CD4-positive, alpha-beta T cell (primary cell): ENCODE measurements around the gene MBTPS1. TPM values are rescaled to one million over a fixed set of nuclear protein-coding genes. Genes with fewer than 3 reads are reported as not detected.

Source experiments
- ATAC-seq: fragments of 200-7000 bp; cut with Tn5 transposase; one replicate; pipeline ENCODE4 v1.10.0; 2022; ENCODE audit warnings: mild to moderate bottlenecking; ENCODE audit not compliant: poor library complexity
- CTCF ChIA-PET: fragments of 350-600 bp; sonication (Branson Sonifier 250); formaldehyde crosslinking; loops from one replicate; lab custom pipeline; 2021; ENCODE audit warnings: antibody characterized with exemption, inconsistent platforms; lab: Charles Lee
- POLR2A ChIA-PET: fragments of 350-600 bp; sonication (Branson Sonifier 250); formaldehyde crosslinking; loops from one replicate; lab custom pipeline; 2021; ENCODE audit warnings: antibody characterized with exemption, inconsistent platforms; lab: Charles Lee
- DNase-seq, 14 experiments: peaks; one replicate each; pipeline ENCODE4 v3.0.0-alpha.2; 2013 to 2020; ENCODE audit warnings: mixed read lengths in 2 of 14
- H3K27ac ChIP-seq, 2 donors: one replicate each; pipeline versions ENCODE4 v1.5.1 to v1.7.0; 2013; ENCODE audit warnings: low read length in 2 of 2, low read depth in 1 of 2, mild to moderate bottlenecking in 1 of 2
- H3K27me3 ChIP-seq, 2 experiments: 1 replicate in 1 of 2; 2 replicates in 1 of 2; pipeline versions ENCODE4 v1.6.1 to v1.7.0; 2013; ENCODE audit warnings: low read length in 2 of 2, control low read depth in 1 of 2, mild to moderate bottlenecking in 1 of 2, moderate library complexity in 1 of 2; ENCODE audit not compliant: insufficient read depth in 2 of 2, control insufficient read depth in 1 of 2
- H3K36me3 ChIP-seq: one replicate; pipeline ENCODE4 v1.6.1; 2013; ENCODE audit warnings: low read length, control low read depth; ENCODE audit not compliant: insufficient read depth
- H3K4me1 ChIP-seq: one replicate; pipeline ENCODE4 v1.6.1; 2013; ENCODE audit warnings: low read length, control low read depth; ENCODE audit not compliant: insufficient read depth
- H3K4me3 ChIP-seq: one replicate; pipeline ENCODE4 v1.5.1; 2013; ENCODE audit warnings: mild to moderate bottlenecking, low read length, moderate library complexity
- H3K9me3 ChIP-seq, 2 experiments: 1 replicate in 1 of 2; 2 replicates in 1 of 2; pipeline versions ENCODE4 v1.6.1 to v1.7.0; 2013; ENCODE audit warnings: low read length in 2 of 2, mild to moderate bottlenecking in 2 of 2, control low read depth in 1 of 2, moderate library complexity in 1 of 2; ENCODE audit not compliant: control insufficient read depth in 1 of 2, insufficient read depth in 1 of 2
- H3K27ac Mint-ChIP-seq: one replicate; pipeline ENCODE4 v1.8.0; 2020; ENCODE audit warnings: mixed read lengths
- H3K27me3 Mint-ChIP-seq: one replicate; pipeline ENCODE4 v1.8.0; 2021; ENCODE audit warnings: mixed read lengths
- H3K36me3 Mint-ChIP-seq: one replicate; pipeline ENCODE4 v1.8.0; 2021; ENCODE audit warnings: low read depth, mixed read lengths
- H3K4me1 Mint-ChIP-seq: one replicate; pipeline ENCODE4 v1.8.0; 2021; ENCODE audit warnings: low read depth, mixed read lengths
- H3K4me3 Mint-ChIP-seq: one replicate; pipeline ENCODE4 v1.8.0; 2020; ENCODE audit warnings: mild to moderate bottlenecking, mixed read lengths
- H3K9me3 Mint-ChIP-seq: one replicate; pipeline ENCODE4 v1.8.0; 2020; ENCODE audit warnings: mixed read lengths
- CTCF ChIP-seq: fragments of 200-600 bp; IDR thresholded peaks from one replicate; pipeline ENCODE4 v1.8.0; 2022; ENCODE audit warnings: antibody characterized with exemption, mild to moderate bottlenecking
- intact Hi-C, 2 experiments: fragments of 100-400 bp; cut with DNase I in 1 of 2; cut with micrococcal nuclease in 1 of 2; formaldehyde crosslinking; loops; one replicate each; pipeline versions ENCODE4 v1.15.1 to v1.9.0; 2023 to 2025; cut with DNase I, micrococcal nuclease
- total RNA-seq, 174 experiments: library from RNA in 2 of 174; stranded (reverse) in 2 of 174; gene quantifications; one replicate each; pipeline ENCODE4 v1.2.3 and lab custom pipeline; 2021 to 2026

MBTPS1 gene
- total RNA-seq, 2 experiments from 2014 or later = 121 to 122 TPM

DNA sequence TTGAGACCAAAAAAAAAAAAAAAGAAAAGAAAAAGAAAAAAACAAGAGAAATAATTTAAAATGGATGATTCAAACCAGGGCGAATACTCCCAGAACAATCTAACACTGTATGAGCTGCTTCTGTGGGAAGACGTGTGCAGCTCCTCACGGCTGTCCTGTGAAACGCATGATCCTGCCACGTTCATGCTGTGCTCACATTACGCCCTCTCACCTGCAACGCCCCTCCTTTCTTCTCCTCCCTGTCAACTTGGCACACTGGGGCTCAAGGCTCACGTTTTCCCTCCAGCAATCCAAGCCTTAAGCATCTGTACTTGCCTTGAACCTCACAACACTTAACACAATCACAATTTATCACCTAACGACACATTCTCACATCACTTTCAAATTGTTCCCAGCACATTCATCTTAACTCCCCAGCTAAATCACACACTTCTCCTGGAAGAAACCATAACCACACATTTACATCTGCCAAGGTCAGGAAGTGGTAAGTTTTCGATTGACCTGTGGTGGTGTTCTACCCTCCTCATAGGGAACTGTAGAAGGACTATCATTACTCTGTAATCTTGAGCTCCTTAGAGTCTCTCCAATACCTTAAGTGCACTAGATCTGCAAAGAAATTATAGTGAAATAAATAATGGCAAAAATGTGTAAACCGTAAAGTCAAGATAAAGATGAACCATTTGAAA is 29.1 kb downstream of the MBTPS1 start:
- no peaks in the 10 kb centered on the region for H3K27me3 Mint-ChIP-seq
- intact Hi-C loops = loop anchor here in 1 of 2 experiments (1.0 to 2.0 kb wide), 2 partner anchors 29 to 57 kb away; partner anchors contain the start of gene MBTPS1
- no peak overlapping the region for H3K4me3 Mint-ChIP-seq

DNA sequence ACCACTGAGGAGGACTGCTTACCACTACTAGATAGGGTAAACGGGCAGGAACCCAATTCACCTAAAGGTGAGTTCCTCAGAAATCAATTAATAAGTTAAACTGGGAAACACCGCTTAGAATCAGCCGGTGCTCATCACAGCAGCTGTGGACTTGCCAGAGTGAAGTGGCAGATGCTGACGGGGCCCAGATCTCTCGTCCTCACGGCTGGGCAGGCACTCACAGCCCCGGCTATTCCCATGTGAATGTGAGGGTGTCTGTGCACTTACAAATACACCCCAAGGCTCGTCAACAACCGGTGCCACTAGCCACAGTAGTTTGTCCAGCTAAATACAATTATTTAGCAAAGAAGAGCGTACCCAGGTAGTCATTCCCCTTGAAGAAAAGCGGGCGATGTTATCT is 29.7 kb downstream of the MBTPS1 start:
- ATAC-seq = no peak
- H3K36me3 Mint-ChIP-seq = peaks cover 91% of the 10 kb centered on the region
- peak overlapping the region; percentile 66 for H3K27ac Mint-ChIP-seq

More for the DNA sequence above, 29.1 kb downstream of the MBTPS1 start:
- peaks cover 91% of the 10 kb centered on the region for H3K36me3 Mint-ChIP-seq
- H3K27me3 ChIP-seq = no peaks in the 10 kb centered on the region
- no peak overlapping the region for H3K4me3 ChIP-seq
- CTCF ChIA-PET = interaction anchor here (0.7 to 6.6 kb wide), 4 partner anchors 29 to 505 kb away, joined by 3 to 65 read pairs (median 9); partner anchors contain the start of genes DNAAF1, HSDL1, MBTPS1 and TAF1C
- peaks cover 28% of the 10 kb centered on the region for H3K4me1 ChIP-seq
- no peaks in the 10 kb centered on the region for H3K9me3 Mint-ChIP-seq
- TF ChIP-seq CTCF = no peak
- peaks cover 84% of the 10 kb centered on the region for H3K36me3 ChIP-seq
- H3K27ac Mint-ChIP-seq = peak overlapping the region; percentile 66
- no peak for DNase-seq
- POLR2A ChIA-PET = interaction anchor here (1.0 to 3.1 kb wide), 2 partner anchors 29 to 99 kb away, joined by 3 to 13 read pairs; partner anchors contain the start of genes MBTPS1 and TAF1C
- ATAC-seq = no peak
- H3K4me1 Mint-ChIP-seq = peaks cover 51% of the 10 kb centered on the region
- no peak overlapping the region for H3K27ac ChIP-seq
- H3K9me3 ChIP-seq = no peaks in the 10 kb centered on the region

GRCh38 chr16:84086341-84086740 is 30.4 kb downstream of the MBTPS1 start:
- no peaks in the 10 kb centered on the region for H3K9me3 ChIP-seq
- POLR2A ChIA-PET = interaction anchor here (1.3 to 2.9 kb wide), 2 partner anchors 30 to 101 kb away, joined by 5 to 8 read pairs; partner anchors contain the start of genes MBTPS1 and TAF1C
- H3K4me1 Mint-ChIP-seq = peaks cover 51% of the 10 kb centered on the region

More for the DNA sequence above, 29.7 kb downstream of the MBTPS1 start:
- Histone ChIP-seq H3K4me3 (no peak overlapping the region), H3K9me3 (no peaks in the 10 kb centered on the region), H3K27ac (no peak overlapping the region), H3K36me3 (peaks cover 84% of the 10 kb centered on the region), H3K4me1 (peaks cover 28% of the 10 kb centered on the region), H3K27me3 (no peaks in the 10 kb centered on the region)
- POLR2A ChIA-PET = interaction anchor here (1.0 to 3.1 kb wide), 3 partner anchors 30 to 100 kb away, joined by 3 to 13 read pairs (median 8); partner anchors contain the start of genes MBTPS1 and TAF1C
- Mint-ChIP-seq H3K4me3 (no peak overlapping the region), H3K4me1 (peaks cover 51% of the 10 kb centered on the region), H3K9me3 (no peaks in the 10 kb centered on the region), H3K27me3 (no peaks in the 10 kb centered on the region)
- intact Hi-C loops = no loop called here
- CTCF ChIA-PET = interaction anchor here (0.6 to 6.6 kb wide), 4 partner anchors 10 to 506 kb away, joined by 3 to 65 read pairs (median 8); partner anchors contain the start of genes MBTPS1 and TAF1C
- DNase-seq = no peak
- TF ChIP-seq CTCF = no peak

More at GRCh38 chr16:84086341-84086740, 30.4 kb downstream of the MBTPS1 start:
- intact Hi-C loops = no loop called here
- no peak for DNase-seq
- Mint-ChIP-seq H3K9me3 (no peaks in the 10 kb centered on the region), H3K27me3 (no peaks in the 10 kb centered on the region), H3K27ac (peak overlapping the region; percentile 37), H3K36me3 (peaks cover 91% of the 10 kb centered on the region), H3K4me3 (no peak overlapping the region)
- no peak for TF ChIP-seq CTCF
- Histone ChIP-seq H3K27ac (no peak overlapping the region), H3K4me1 (peaks cover 28% of the 10 kb centered on the region), H3K36me3 (peaks cover 84% of the 10 kb centered on the region), H3K4me3 (no peak overlapping the region), H3K27me3 (no peaks in the 10 kb centered on the region)
- ATAC-seq = no peak
- CTCF ChIA-PET = interaction anchor here (0.6 to 6.6 kb wide), 2 partner anchors 9 to 101 kb away, joined by 3 to 65 read pairs; partner anchors contain the start of gene TAF1C
